ENCODE data around the gene HACL1.

Gene HACL1

DNA sequence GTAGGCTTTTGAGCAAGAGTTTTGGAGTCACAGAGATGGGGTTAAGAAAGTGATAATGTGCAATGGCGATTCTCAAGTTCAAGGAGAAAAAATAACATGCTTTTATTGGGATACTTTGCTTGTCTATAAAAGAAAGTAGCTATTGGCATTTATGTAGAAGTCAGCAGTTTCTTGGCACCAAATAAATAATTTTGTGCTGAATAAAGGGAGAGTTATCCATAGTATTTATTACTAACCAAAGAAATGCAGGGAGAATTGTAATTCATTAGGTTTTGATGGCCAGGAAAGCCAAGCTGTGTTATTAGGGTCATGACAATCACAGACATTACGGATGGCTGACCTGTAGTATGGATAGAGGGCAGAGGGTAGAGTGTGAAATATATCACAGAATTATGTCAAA lies 33.3 kb upstream of the HACL1 start:
- in situ Hi-C loops (cut with HindIII; ENCODE audit: low sequenced_read_pairs), result no loop called here
- no peak for DNase-seq (ENCODE audit: low read depth, low spot score)
- TF ChIP-seq, protein P1, sequence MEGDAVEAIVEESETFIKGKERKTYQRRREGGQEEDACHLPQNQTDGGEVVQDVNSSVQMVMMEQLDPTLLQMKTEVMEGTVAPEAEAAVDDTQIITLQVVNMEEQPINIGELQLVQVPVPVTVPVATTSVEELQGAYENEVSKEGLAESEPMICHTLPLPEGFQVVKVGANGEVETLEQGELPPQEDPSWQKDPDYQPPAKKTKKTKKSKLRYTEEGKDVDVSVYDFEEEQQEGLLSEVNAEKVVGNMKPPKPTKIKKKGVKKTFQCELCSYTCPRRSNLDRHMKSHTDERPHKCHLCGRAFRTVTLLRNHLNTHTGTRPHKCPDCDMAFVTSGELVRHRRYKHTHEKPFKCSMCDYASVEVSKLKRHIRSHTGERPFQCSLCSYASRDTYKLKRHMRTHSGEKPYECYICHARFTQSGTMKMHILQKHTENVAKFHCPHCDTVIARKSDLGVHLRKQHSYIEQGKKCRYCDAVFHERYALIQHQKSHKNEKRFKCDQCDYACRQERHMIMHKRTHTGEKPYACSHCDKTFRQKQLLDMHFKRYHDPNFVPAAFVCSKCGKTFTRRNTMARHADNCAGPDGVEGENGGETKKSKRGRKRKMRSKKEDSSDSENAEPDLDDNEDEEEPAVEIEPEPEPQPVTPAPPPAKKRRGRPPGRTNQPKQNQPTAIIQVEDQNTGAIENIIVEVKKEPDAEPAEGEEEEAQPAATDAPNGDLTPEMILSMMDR (IDR thresholded peaks at IDR 0.05; ENCODE audit: low read depth, low read length), result no peak
- no peak overlapping the region for H3K4me3 ChIP-seq (ENCODE audit: low read depth, low read length)

DNA sequence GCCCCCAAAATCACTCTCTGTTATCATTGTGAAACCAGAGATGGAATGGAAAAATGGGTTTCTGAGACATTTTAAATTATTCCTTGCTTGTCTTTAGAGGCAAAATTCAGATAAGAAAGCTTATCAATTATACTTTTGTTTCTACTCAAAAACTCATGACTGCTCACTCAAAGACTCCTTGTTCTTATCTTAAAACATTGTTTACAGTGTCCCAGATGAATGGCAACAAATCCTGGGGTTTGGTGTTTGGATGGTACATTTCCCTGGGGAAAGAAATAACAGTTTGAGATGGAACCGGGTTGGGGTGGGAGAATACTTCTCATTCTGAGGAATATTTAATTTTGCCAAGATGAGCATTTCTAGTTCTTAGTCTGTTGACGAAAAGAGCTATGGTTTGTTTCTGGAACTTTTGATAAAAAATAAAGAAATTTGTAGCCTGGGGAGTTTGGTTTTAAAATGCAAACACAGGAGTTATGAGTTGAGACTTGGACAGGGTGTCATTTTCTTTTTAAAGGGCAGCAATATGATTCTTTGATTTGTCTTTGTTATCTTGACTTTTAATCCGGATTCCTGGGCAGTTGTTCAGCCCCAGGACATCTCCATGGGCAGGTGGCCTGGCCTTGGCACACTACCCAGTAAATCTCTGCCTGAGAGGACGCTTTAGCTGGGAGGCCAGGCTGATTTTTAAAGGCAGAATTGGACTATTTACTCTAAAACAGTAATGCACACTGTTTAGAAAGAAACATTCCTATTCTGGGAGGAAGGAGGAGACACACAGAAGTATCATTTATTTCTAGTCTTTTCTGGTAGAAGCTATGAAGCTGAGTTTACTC lies 32.6 kb upstream of the HACL1 start:
- TF ChIP-seq, protein P1 (IDR thresholded peaks at IDR 0.05; ENCODE audit: low read depth, low read length), result no peak
- H3K4me3 ChIP-seq (ENCODE audit: low read depth, low read length), result no peak overlapping the region
- in situ Hi-C loops (cut with HindIII; ENCODE audit: low sequenced_read_pairs), result no loop called here
- peak; percentile 43 for DNase-seq (ENCODE audit: low read depth, low spot score)

DNA sequence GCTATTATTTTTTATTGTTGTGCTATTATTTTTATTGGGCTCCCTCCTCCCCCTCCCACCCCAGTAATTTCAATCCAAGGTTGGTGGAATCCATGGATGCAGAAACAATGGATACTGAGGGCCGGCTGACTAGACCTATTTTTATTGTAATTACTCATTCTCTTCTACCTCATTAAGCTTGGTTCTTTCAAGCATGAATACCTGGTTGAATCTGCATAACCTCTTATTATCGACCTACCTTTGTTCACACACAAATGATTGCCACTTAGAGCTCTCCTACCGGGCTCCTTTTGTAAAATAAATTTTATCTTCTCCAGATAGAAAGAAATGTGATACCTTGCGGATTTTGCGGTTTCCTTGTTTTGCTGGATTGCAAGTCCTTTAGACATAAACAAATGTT lies 31.8 kb upstream of the HACL1 start:
- TF ChIP-seq, protein P1 (IDR thresholded peaks at IDR 0.05; ENCODE audit: low read depth, low read length), result no peak
- H3K4me3 ChIP-seq (ENCODE audit: low read depth, low read length), result no peak overlapping the region
- in situ Hi-C loops (cut with HindIII; ENCODE audit: low sequenced_read_pairs), result no loop called here
- DNase-seq (ENCODE audit: low read depth, low spot score), result no peak

DNA sequence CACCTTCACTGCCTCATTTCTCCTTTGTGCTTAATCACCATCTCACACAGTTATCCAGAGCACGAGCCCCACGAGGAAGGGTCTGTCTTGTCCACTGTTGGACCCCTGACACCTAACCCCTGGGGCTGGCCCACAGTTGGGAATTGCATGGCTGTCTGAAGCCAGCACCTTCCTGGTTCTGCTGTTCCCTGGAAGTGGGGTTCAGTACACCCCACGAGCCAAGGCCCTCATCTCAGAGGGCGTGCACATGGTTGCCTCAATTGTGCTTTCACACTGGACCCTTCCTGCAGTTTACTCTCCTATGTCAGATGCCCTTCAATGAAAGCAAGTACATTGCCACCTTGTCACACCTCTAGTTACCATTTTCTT lies 30.8 kb upstream of the HACL1 start:
- TF ChIP-seq, protein P1 (IDR thresholded peaks at IDR 0.05; ENCODE audit: low read depth, low read length), result no peak
- in situ Hi-C loops (cut with HindIII; ENCODE audit: low sequenced_read_pairs), result no loop called here
- no peak for DNase-seq (ENCODE audit: low read depth, low spot score)
- no peak overlapping the region for H3K4me3 ChIP-seq (ENCODE audit: low read depth, low read length)

DNA sequence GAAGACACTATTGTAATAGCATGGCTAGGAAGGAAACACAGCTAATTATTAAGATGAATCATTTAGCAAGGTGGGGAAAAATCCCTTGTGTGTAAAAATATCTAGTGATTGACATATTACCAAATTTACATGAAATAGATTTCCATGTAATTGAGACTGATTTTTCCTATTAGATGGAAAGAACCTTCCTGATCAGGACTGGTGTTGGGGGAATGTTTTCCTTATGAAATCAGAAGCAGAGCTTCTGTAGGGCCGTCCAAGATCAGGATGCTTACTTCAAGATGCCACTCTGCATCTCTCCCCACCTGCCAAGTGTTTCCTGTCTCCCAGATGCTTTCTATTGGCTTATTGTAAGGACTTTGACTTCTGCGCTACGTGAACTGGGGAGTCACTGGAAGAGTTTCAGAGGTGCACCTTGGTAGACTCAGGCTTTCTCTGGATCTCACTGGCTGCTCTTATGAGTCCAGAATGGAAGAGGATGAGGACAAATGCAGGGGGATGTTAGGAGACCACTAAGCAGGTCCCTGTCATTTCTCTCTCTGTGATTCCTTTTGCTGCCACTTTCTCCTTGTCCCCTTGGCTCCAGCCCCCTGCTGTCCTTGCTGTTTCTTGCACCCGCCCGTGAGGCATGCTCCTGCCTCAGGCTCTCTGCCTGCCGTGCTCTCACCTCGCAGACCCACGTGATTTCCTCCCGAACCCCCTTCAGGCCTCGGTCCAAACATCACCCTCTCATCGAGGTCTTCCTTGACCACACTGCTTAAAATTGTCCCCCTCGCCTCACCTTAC lies 30.2 kb upstream of the HACL1 start:
- in situ Hi-C loops (cut with HindIII; ENCODE audit: low sequenced_read_pairs), result no loop called here
- no peak overlapping the region for H3K4me3 ChIP-seq (ENCODE audit: low read depth, low read length)
- DNase-seq (ENCODE audit: low read depth, low spot score), result no peak
- TF ChIP-seq, protein P1 (IDR thresholded peaks at IDR 0.05; ENCODE audit: low read depth, low read length), result no peak

DNA sequence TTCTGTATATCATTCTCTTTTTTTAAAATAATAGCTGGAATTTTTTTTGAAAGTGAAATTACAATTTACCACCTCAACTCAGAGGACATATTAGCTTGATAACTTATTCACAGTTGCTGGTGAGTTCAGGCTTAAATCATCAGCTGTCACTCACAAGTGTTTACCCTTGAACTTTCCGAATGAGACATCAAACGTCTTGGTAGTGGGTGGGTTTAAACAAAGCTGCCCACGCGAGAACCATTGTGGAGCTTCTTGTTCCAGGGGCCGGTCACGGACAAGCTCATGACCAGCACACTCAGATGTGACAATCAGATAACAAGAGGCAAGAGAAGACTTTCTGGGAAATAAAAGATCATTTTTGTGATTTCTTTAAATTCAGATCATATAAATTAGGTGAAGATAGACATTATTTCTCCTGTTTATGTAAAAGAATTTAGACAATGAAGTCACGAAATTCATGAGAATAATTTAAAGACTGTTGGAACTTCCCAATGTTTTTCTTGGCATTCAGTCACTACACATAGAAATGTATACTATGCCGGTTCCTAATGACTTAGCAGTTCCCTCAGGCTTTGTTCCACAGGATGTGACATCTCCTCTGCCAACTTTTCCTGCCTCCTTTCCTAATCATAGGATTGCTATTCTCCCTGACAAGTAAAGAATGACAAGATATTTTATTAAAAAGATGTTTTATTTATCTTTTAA lies 29.4 kb upstream of the HACL1 start:
- in situ Hi-C loops (cut with HindIII; ENCODE audit: low sequenced_read_pairs), result no loop called here
- H3K4me3 ChIP-seq (ENCODE audit: low read depth, low read length), result peak overlapping the region; percentile 4
- DNase-seq (ENCODE audit: low read depth, low spot score), result peak; percentile 70

More for the DNA sequence above, 29.4 kb upstream of the HACL1 start:
- TF ChIP-seq, protein P1 (IDR thresholded peaks at IDR 0.05; ENCODE audit: low read depth, low read length), result no peak

Measured in astrocyte of the spinal cord (primary cell).